HG03558 (cell line): ENCODE data around the gene PAIP1.
"Not testable (repeated sequence)": the region's sequence is repeated elsewhere in the genome, so short reads cannot be mapped to it uniquely, and the experiment has no call there.

Experiments used
- ATAC-seq: cut with Tn5 transposase; IDR thresholded peaks from one replicate; pipeline ENCODE4 v1.9.1; 2021; ENCODE audit warnings: moderate number of reproducible peaks; ENCODE audit not compliant: unreplicated experiment; ENCODE audit errors: extremely low read depth

Gene PAIP1

DNA sequence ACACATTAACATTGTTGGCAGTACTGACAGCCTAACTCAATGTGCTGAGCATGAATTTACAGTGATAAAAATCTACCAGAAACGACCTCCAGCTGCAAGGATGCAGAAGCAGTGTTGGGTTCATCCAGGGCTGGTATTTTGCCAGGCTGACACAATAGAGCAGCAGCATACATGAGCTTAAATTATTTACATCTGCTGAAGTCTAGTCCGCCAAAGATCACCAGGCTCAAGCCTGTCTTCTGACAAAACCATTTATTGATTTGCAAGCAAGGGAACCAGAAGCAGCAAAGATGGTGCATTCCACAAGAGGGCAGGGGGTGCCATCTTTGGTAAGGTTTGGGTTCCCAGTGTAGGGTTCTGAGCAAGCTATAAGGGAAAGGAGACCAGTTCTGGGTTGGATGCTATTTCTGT lies 33.2 kb downstream of the PAIP1 start:
- no peak for ATAC-seq

DNA sequence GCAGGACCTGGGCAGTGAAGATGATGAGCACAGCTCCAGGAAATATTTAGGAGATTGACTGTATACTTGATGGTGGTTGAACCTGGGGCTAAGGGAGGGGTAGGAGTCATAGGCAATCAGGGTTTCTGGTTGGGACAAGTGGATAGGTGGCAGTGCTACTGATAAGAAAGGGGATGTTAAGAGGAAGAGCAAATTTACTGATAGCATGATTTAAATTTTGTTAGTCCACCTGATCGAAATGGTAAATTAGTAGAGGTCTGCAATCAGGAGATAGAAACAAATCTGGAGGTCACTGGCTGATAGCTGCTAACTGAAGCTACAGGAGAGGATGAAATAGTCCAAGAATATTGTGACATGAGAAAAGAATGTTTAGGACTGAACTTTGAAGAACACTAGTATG lies 36.3 kb downstream of the PAIP1 start:
- ATAC-seq: no peak

DNA sequence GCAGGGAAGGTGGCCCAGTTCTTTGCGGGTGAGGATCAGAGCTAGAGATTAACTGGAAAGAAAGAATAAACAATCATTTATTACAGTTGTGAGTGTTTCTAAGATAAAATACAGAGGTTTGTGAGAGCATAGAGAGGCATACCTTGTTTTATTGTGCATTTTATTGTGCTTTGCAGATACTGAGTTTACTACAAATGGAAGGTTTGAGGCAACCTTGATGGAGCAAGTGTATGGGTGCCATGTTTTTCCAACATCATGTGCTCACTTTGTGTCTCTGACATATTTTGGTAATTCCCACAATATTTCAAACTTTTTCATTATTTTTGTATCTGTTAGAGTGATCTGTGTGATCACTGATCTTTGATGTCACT lies 41.2 kb downstream of the PAIP1 start:
- ATAC-seq: no peak

DNA sequence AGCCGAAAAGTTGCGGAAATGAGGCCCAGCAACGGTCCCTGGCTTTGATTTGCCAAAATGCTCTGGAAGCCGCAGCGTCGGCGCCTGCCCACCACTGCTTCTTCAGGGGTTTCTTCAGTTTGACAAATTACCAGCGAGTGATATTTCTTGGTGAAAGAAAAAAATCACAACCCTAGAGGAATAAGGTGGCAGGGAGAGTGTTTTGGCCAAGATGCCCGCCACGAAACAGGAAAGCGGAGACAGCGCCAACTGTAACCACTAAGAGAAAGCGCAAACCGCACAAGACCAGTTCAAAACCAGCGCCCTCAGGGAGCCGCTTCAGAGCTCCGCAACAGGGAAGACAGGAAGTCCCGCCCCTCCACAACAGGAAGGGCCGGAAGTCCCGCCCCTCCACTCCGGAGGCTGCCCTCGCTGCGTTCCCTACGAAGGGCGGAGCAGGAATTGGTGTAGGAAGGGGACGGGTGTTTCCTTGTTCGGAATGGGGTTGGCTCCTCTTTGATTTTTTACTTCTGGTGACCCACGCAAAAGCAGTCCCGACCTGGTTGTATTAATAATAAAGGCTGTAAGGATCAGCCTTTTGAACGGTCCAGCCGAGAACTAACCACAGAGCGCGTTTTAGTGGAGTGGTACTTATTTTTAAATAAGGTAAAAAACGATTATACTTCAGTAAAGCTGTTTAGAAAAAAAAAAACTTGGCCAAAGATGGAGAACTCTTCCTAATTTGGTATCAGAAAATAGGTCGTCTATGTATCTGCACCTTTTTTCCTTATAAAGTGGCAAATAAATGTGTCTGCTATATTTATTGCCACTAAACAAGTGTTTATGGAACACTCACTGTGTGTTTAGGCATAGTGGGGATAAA lies 41.8 kb downstream of the PAIP1 start, which contains the start of gene C5orf34:
C5orf34 (minus strand) TSS at position 333 of the 862 bp plus-strand sequence. CDS start 5,809 bp downstream, outside the sequence.
- ATAC-seq: peak; percentile 97

DNA sequence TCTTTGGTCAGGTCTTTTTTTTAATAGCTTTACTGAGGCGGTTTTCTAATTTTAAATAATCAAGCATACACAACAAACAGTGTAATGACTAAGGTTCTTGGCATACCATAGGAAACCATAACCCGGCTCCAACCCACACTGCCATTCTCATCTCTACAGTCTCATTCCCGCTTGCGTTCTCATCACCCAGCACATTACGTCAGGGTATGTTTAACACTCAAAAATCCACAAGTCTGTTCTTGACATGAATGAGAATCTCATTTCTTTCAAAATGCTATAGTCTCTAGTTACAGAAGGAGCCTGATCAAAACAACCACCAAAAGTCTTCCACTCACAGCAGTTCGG lies 42.4 kb downstream of the PAIP1 start:
- peak; percentile 15 for ATAC-seq

DNA sequence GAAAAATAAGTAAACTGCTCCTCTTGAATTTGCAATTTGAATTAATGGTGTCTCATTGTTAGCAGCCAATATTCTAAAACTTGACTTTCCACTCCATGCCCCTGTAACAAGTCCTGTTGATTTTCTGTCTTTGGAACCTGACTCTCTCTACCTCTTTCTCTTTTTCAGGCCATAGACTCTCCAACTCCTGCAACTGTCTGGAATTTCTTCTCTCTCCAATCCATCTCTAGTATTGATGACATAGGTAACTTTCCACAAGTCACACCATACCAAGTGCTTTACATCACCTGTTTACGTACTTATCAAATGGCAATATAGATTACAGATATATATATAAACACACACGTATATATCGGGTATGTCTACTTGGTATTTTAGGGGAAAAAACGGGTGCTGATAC lies 42.9 kb downstream of the PAIP1 start:
- ATAC-seq: no peak

DNA sequence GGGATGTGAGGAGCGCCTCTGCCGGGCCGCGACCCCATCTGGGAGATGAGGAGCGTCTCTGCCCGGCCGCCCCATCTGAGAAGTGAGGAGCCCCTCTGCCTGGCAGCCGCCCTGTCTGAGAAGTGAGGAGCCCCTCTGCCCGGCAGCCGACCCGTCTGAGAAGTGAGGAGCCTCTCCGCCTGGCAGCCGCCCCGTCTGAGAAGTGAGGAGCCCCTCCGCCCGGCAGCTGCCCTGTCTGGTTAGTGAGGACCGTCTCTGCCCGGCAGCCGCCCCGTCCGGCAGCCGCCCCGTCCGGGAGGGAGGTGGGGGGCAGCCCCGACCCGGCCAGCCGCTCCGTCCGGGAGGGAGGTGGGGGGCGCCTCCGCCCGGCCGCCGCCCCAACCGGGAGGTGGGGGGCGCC lies 45.8 kb downstream of the PAIP1 start:
- ATAC-seq: not testable (repeated sequence)

DNA sequence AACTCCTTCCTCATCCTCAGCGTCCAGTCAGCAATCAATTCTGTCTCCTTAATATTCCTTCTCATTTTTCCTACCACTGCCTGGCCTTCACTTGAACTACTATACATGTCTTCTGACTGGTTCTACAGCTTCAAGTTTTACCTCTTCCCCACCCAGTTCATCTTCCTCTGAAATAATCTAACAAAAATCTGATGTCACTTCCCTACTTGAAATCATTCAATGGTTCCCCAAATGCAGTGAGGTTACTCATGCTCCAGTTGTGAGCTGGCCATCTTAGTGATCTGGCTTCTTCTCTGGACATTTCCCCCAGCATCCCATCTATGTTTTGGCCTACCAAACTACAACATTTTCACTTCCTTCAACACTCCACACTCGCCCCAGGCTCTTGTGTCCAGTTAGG lies 58.3 kb downstream of the PAIP1 start:
- ATAC-seq: no peak

DNA sequence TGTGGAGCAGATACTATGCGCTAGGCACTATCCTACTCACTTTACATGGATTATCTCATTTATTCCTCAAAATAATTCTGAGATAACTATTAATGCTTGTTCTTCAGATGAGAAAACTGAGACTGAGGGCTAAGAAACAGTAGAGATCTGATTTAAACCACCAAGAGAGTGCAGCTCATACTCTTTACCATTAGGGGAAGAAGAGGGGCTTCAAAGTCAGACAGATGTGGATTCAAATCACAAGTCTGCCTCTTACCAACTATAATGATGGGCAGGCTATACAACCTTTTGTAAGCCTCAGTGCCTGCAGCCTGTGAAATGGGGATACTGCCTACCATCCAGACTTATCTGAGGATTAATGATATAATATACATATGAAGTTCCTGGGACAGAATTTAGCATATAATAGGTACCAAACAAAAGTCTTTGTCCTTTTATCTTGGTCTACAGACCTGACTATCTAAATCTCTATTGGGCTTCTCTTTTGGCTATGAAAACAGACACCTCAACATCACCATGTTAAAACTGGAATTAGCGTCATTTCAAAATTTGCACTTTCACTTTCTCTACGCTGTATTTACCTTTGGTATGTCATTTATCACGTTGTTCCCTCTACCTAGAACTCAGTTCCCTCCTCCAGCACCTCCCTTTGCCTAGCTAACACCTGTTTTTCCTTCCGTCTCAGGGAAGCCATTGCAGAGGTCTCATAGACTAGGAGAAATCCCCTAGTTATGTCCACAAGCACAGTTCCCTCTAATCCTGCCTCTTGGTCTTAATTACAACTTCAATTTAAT lies 59.4 kb downstream of the PAIP1 start:
- ATAC-seq: no peak

DNA sequence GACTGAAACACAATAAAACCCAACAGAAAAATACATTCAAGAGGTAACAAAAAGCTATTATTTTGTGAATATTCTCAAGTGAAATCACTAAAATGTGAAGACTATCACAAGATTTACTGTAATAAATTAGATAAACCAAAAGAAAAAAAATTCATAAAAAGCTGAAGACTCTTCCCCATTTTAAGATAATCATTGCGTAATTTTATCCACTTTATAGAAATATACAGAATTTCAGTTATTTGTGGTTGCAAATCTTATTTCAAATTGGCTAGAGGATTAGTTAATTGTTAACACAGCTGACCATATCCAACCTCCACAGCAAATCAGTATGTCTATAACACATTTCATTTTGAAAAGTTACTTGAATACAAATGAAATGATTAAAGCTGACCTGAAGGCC lies 65.6 kb downstream of the PAIP1 start:
- ATAC-seq: no peak

DNA sequence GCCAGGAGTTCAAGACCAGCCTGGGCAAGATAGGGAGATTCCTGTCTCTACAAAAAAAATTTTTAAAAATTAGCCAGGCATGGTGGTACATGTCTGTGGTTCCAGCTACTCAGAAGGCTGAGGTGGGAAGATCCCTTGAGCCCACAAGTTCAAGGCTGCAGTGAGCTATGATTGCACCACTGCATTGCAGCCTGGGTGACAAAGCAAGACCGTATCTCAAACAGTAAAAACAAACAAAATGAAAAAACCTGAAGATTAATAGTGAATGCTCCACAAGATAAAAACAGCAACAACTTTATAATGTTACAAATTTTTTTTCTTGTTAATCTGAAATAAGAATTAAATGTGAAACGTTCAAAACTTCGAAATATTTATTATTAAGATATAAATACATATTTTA lies 70.5 kb downstream of the PAIP1 start:
- ATAC-seq: no peak

DNA sequence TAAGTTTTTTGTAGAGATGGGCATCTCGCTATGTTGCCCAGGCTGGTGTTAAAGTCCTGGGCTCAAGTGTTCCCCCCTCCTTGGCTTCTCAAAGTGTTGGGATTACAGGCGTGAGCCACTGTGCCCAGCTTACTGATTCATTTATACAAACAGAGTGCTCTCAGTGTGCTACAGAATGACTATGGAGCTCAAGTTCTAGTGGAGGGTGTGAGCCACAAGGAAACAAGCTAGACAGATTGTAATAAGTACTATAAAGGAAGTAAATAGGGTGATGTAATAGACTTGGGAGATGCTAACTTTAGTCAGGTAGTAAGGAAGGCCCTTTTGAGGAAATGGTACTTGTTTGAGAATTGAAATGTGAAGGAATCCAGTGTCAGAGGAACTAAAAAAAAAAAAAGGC lies 71.5 kb downstream of the PAIP1 start:
- ATAC-seq: no peak

DNA sequence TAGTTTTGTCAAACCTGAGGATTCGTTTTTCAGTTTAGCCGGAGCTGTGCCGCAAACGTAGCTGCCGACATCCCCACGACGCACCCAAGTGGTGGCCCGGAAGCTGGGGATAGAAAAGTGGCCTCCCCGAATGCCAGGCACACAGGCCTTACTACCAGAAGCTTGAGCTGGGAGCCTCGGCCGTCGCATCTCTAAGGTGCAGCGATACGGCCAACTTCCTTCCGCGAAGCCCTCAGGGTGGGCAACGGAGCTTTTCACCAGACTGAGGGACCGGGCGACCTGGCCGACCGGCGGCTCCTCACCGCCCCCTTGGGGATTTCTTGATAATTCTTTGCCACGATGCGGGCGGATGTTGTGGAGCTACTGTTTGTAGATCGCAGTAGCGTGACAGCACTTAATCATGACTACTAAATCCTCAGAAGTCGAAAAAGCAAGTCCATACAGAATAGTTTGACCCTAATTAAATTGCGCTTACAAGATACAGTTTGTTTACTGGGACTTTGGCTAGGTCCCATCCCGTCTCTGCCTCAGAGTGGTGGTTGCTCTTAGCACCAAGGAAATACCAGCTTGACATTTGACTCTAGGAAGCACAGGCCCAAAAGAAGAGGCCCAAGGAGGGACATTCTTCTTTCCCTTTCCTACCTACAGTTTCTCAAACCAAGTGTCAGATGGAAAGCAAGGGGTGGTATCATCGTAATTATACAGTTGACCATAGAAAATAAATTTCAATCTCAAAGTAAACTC lies 72.6 kb downstream of the PAIP1 start:
- peak; percentile 33 for ATAC-seq

DNA sequence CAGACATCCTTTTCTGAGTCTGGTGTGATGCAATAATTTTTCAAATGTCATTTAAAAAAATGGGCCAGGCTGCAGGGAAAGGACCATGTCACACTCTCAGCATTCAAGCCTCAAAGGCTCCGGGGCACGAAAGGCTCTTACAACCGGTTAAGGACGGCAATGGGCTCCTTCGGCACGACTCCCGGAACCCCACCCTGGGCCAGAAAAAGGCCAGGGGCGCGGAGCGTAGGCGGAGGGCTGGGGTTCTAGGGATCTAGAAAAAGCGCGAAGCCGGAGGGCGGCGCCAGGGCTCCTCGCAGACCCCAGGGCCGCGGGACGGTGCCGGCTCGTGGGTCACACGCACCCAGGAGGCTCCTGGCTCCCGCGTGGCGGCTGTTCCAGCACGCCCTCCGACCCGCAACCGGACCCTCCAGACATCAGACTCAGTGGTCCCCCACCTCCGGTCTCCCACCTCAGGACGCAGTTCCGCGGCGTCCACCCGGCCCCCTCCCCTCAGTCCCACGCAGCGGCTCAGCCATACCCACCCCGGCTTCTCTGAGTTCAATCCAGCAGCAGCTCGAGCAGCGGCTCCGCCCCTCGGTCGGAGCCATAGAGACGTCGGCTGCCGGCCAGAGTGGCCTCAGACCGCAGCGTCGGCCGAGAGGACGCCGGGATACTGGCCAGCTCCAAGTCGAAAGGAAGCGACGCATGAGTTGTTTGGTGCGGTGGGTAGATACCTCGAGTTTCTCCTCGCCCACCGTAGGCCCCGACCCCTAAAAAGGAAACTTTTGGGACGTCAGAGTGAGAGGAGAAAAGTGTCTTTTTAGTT lies 73.4 kb downstream of the PAIP1 start, which contains the start of gene TMEM267:
TMEM267 (minus strand) TSS at position 568 of the 808 bp plus-strand sequence. CDS start 29,896 bp downstream, outside the sequence.
- ATAC-seq: peak; percentile 75

DNA sequence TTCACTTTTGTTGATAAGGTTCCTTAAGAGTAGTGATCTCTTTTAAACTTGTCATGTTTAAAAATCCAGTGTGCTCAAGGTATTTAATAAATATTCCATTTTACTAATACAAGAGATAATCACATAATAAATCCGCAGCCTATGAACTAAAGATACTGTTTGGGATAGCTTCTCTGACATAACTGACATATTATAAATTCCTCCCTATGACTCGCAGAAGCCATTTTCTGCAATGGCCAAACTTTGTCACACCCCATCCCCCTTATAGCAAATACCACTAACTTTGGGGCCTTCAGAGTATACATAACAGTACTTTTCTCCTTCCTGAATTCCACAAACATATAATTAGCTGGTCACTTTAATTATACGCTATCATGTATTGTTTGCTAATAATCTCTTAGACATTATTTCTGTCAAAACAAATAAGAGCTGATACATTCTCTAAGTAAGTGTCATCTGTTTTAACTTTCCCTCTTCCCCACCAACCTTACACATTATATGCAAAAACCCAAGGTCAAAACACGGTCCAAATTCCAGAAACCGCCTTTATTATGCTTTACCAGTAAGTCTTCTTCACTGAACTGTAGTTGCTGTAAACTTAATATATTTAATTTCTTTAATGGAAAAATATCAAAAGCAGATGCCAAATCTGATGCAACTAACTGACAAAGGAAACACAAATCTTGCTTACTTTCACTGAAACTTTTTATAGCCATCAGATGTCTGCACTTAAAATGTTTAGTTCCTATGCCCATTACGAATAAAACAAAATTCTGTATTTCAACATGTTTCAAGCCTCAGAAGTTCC lies 74.2 kb downstream of the PAIP1 start:
- ATAC-seq: no peak
